Gastroesophageal sphincter (tissue), 4 donors: Measurements from ENCODE around the gene HRC. TPM values are rescaled to one million over a fixed set of nuclear protein-coding genes. Genes with fewer than 3 reads are reported as not detected.

Source experiments
- ATAC-seq: fragments of 150-250 bp; one replicate; pipeline ENCODE4 v1.9.1; 2016; ENCODE audit warnings: mild to moderate bottlenecking, moderate library complexity
- H3K27ac ChIP-seq, 4 donors: fragments of 200-600 bp; sonication (generic) in 3 of 4; 1 replicate in 3 of 4; 2 replicates in 1 of 4; pipeline ENCODE4 v1.5.1; 2016 to 2019
- H3K27me3 ChIP-seq: fragments of 200-600 bp; sonication (generic); one replicate; pipeline ENCODE4 v1.5.1; 2019
- H3K36me3 ChIP-seq, 2 donors: fragments of 200-600 bp; sonication (generic); one replicate each; pipeline ENCODE4 v1.5.1; 2019; ENCODE audit warnings: control low read depth in 1 of 2
- H3K4me1 ChIP-seq, 3 donors: fragments of 200-600 bp; sonication (generic); 1 replicate in 2 of 3; 2 replicates in 1 of 3; pipeline ENCODE4 v1.5.1; 2016 to 2019; ENCODE audit warnings: control low read depth in 2 of 3
- H3K4me3 ChIP-seq, 2 donors: fragments of 200-600 bp; sonication (generic); one replicate each; pipeline ENCODE4 v1.5.1; 2019; ENCODE audit warnings: mild to moderate bottlenecking in 1 of 2, moderate library complexity in 1 of 2
- H3K9me3 ChIP-seq, 3 donors: fragments of 200-600 bp; sonication (generic); one replicate each; pipeline ENCODE4 v1.5.1; 2017 to 2019; ENCODE audit warnings: control low read depth in 2 of 3
- CTCF ChIP-seq, 4 experiments: fragments of 200-600 bp in 2 of 4; fragments of 450-650 bp in 2 of 4; sonication (generic) in 1 of 4; IDR thresholded peaks; one replicate each; pipeline ENCODE4 v1.5.1; 2017 to 2019; ENCODE audit warnings: antibody characterized with exemption in 4 of 4, mild to moderate bottlenecking in 2 of 4, moderate library complexity in 2 of 4
- EP300 ChIP-seq: sonication (generic); formaldehyde crosslinking; IDR thresholded peaks from one replicate; pipeline ENCODE4 v1.6.1; 2017; ENCODE audit warnings: antibody characterized with exemption, mild to moderate bottlenecking
- POLR2A ChIP-seq, 2 donors: fragments of 450-650 bp; IDR thresholded peaks; one replicate each; pipeline ENCODE4 v1.6.1; 2017; ENCODE audit warnings: antibody characterized with exemption in 2 of 2, mild to moderate bottlenecking in 2 of 2, moderate library complexity in 1 of 2
- POLR2AphosphoS5 ChIP-seq: sonication (generic); formaldehyde crosslinking; IDR thresholded peaks from one replicate; pipeline ENCODE4 v1.6.1; 2017; ENCODE audit warnings: antibody characterized with exemption
- WGBS, 2 donors: methylation state at CpG; one replicate each; pipeline ENCODE4 v1.1.5; 2018; ENCODE audit warnings: low coverage in 1 of 2; 5-methylcytosine and 5-hydroxymethylcytosine counted together
- total RNA-seq, 4 donors: library from RNA; depleted of rRNA; stranded (reverse); fragments of >200 nt; gene quantifications; one replicate each; pipeline ENCODE4 v1.1.0, GENCODE V29; 2016

HRC gene
- total RNA-seq, 4 donors from 2014 or later: 1.1 to 3.9 (median 1.8) TPM

GRCh38 chr19:49133621-49134454, 21.4 kb downstream of the HRC start:
- peaks cover 0 to 38% (median 12%) of the 10 kb centered on the region in 3 donors for H3K4me1 ChIP-seq
- H3K27ac ChIP-seq: peak overlapping the region in 3 of 4 donors; percentile 7 to 64 (median 63)
- TF ChIP-seq POLR2AphosphoS5: no peak
- TF ChIP-seq CTCF (IDR thresholded peaks at IDR 0.05): peak in 1 of 4 experiments; percentile 28
- peak; percentile 63 for ATAC-seq
- peak overlapping the region; percentile 4 to 46 for H3K4me3 ChIP-seq
- WGBS, 2 donors: 3 to 29% methylated on average over 9 to 39 of the region's 42 CpGs
- no peaks in the 10 kb centered on the region for H3K27me3 ChIP-seq
- H3K9me3 ChIP-seq: no peaks in the 10 kb centered on the region
- H3K36me3 ChIP-seq: no peaks in the 10 kb centered on the region

DNA sequence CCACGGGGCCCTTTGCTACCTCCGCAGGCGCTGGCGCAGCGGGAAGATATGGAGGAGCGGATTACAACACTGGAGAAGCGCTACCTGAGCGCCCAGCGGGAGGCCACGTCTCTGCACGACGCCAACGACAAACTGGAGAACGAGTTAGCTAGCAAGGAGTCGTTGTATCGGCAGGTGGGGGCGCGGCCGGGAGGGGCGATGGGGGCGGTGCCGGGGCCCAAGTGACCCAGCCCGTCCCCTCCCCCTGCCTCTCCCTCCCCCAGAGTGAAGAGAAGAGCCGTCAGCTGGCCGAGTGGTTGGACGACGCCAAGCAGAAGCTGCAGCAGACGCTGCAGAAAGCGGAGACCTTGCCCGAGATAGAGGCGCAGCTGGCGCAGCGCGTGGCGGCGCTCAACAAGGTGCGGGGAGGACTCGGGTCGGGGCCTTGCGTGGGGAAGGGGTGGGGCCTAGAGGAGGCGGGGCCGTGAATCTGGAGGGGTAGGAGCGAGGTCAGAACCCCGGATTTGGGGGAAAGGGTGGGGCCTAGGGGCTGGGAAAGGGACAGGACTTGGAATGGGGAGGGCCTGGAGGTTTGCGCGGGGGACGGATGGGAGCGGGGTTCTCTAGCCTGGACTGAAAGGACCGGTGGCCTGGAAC, 22.1 kb downstream of the HRC start:
- peak; percentile 10 for ATAC-seq
- H3K4me3 ChIP-seq: peak overlapping the region in 1 of 2 donors; percentile 46
- no peak for TF ChIP-seq POLR2A (IDR thresholded peaks at IDR 0.05)
- no peak for TF ChIP-seq EP300
- no peak for TF ChIP-seq POLR2AphosphoS5
- no peak for TF ChIP-seq CTCF (IDR thresholded peaks at IDR 0.05)
- H3K36me3 ChIP-seq: no peaks in the 10 kb centered on the region
- WGBS, 2 donors: 7 to 23% methylated on average over 14 to 18 of the region's 49 CpGs
- peak overlapping the region in 3 of 4 donors; percentile 7 to 64 (median 63) for H3K27ac ChIP-seq
- H3K9me3 ChIP-seq: no peaks in the 10 kb centered on the region
- no peaks in the 10 kb centered on the region for H3K27me3 ChIP-seq
- H3K4me1 ChIP-seq: peaks cover 0 to 45% (median 17%) of the 10 kb centered on the region in 3 donors

DNA sequence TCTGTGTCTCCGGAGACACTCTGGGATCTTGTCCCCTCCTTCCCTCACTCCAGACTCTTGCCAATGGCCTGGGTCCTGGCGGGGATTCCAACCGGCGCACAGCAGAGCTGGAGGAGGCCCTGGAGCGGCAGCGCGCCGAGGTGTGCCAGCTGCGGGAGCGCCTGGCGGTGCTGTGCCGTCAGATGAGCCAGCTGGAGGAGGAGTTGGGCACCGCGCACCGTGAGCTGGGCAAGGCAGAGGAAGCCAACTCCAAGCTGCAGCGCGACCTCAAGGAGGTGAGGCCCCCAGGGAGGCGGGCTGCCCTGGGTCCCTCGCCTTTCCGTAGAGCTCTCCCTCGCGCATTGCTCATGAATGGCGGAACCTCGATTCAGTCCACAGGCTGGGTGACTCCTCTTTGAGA, 24.9 kb downstream of the HRC start:
- H3K9me3 ChIP-seq: no peaks in the 10 kb centered on the region
- TF ChIP-seq CTCF (IDR thresholded peaks at IDR 0.05) (no peak), EP300 (no peak), POLR2AphosphoS5 (no peak), POLR2A (IDR thresholded peaks at IDR 0.05) (no peak)

GRCh38 chr19:49129238-49129583, 26.0 kb downstream of the HRC start:
- no peak for TF ChIP-seq POLR2AphosphoS5
- TF ChIP-seq EP300: no peak
- no peak for TF ChIP-seq CTCF (IDR thresholded peaks at IDR 0.05)
- no peak for TF ChIP-seq POLR2A (IDR thresholded peaks at IDR 0.05)
- H3K4me1 ChIP-seq: peaks cover 0 to 34% (median 21%) of the 10 kb centered on the region in 3 donors
- peak overlapping the region in 1 of 4 donors; percentile 81 for H3K27ac ChIP-seq
- no CpG with 5 or more reads among the region's 16 CpGs for WGBS, 2 donors
- H3K36me3 ChIP-seq: no peaks in the 10 kb centered on the region
- no peak for ATAC-seq
- H3K27me3 ChIP-seq: no peaks in the 10 kb centered on the region
- H3K9me3 ChIP-seq: no peaks in the 10 kb centered on the region
- no peak overlapping the region for H3K4me3 ChIP-seq

More for the DNA sequence above, 24.9 kb downstream of the HRC start:
- Histone ChIP-seq H3K4me3 (no peak overlapping the region), H3K36me3 (no peaks in the 10 kb centered on the region), H3K27me3 (no peaks in the 10 kb centered on the region), H3K4me1 (peaks cover 0 to 41% (median 21%) of the 10 kb centered on the region in 3 donors), H3K27ac (no peak overlapping the region)
- WGBS, 2 donors: 96 to 98% methylated on average over 3 to 8 of the region's 24 CpGs
- no peak for ATAC-seq
